ENCODE measurements around the gene JAZF1. TPM values are rescaled to one million over a fixed set of nuclear protein-coding genes. Genes with fewer than 3 reads are reported as not detected.

JAZF1 gene
- total RNA-seq, 1 experiment from 2014 or later = 3.4 TPM

GRCh38 chr7:28163949-28164348, 16.6 kb downstream of the JAZF1 start:
- no peaks in the 10 kb centered on the region for H4K20me1 ChIP-seq (ENCODE audit: insufficient read depth)
- no peaks in the 10 kb centered on the region for H3K9me2 ChIP-seq (ENCODE audit: insufficient read depth)
- H3K36me3 ChIP-seq (ENCODE audit: control insufficient read depth in 1 of 2, insufficient read depth in 2 of 2, low read length in 2 of 2) = no peaks in the 10 kb centered on the region
- no peak overlapping the region for H3K4me2 ChIP-seq (ENCODE audit: low read length)
- ChIA-PET POLR2A (no interaction called here), RAD21 (ENCODE audit: low non-redundant PET in 1 of 2, low total read pairs in 2 of 2, uncharacterized antibody in 2 of 2, unreplicated experiment in 2 of 2) (no interaction called here), CTCF (no interaction called here)
- no peaks in the 10 kb centered on the region for H3K9me3 ChIP-seq (ENCODE audit: control insufficient read depth in 1 of 2, insufficient read depth in 1 of 2, low read depth in 1 of 2, low read length in 2 of 2)
- DNase-seq (ENCODE audit: low read depth, low spot score) (no peak), ATAC-seq (no peak)
- no peak overlapping the region for H3K9ac ChIP-seq (ENCODE audit: low read length)
- 0 out of 4 replicates have a peak, but pooled peaks cover 0 to 3% of the 10 kb centered on the region in 2 experiments for H3K4me1 ChIP-seq (ENCODE audit: control insufficient read depth in 1 of 2, insufficient read depth in 2 of 2, low read length in 2 of 2)
- H3K79me2 ChIP-seq (ENCODE audit: insufficient read depth, low read length) = no peaks in the 10 kb centered on the region
- H2AFZ ChIP-seq (ENCODE audit: low read depth, low read length, poor library complexity, severe bottlenecking) = no peak overlapping the region
- H3K27me3 ChIP-seq (ENCODE audit: insufficient read depth, low read length) = no peaks in the 10 kb centered on the region
- H3K27ac ChIP-seq (ENCODE audit: low read depth, low read length) = no peak overlapping the region
- BruUV-seq (replicated peaks) = no TSS peak
- intact Hi-C loops (cut with micrococcal nuclease) = no loop called here
- H3K4me3 ChIP-seq (replicated peaks in 1 of 2; ENCODE audit: low read depth in 1 of 2, low read length in 2 of 2) = no peak overlapping the region
- no peak for TF ChIP-seq ZBTB33 (IDR thresholded peaks at IDR 0.05; ENCODE audit: extremely low read depth, insufficient replicate concordance, low read length)
- TF ChIP-seq POLR2AphosphoS5 (IDR thresholded peaks at IDR 0.05; ENCODE audit: low read depth, low read length) = no peak
- TF ChIP-seq, protein P1, sequence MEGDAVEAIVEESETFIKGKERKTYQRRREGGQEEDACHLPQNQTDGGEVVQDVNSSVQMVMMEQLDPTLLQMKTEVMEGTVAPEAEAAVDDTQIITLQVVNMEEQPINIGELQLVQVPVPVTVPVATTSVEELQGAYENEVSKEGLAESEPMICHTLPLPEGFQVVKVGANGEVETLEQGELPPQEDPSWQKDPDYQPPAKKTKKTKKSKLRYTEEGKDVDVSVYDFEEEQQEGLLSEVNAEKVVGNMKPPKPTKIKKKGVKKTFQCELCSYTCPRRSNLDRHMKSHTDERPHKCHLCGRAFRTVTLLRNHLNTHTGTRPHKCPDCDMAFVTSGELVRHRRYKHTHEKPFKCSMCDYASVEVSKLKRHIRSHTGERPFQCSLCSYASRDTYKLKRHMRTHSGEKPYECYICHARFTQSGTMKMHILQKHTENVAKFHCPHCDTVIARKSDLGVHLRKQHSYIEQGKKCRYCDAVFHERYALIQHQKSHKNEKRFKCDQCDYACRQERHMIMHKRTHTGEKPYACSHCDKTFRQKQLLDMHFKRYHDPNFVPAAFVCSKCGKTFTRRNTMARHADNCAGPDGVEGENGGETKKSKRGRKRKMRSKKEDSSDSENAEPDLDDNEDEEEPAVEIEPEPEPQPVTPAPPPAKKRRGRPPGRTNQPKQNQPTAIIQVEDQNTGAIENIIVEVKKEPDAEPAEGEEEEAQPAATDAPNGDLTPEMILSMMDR (IDR thresholded peaks at IDR 0.05 in 2 of 3, conservative IDR thresholded peaks at IDR 0.05 in 1 of 3; ENCODE audit: borderline replicate concordance in 1 of 3, insufficient read depth in 1 of 3, low read depth in 2 of 3, low read length in 2 of 3) = no peak
- no peak for TF ChIP-seq SRF (IDR thresholded peaks at IDR 0.05; ENCODE audit: low read depth)
- TF ChIP-seq CBX3 (IDR thresholded peaks at IDR 0.05; ENCODE audit: low read depth) = no peak
- no peak for TF ChIP-seq SP1 (IDR thresholded peaks at IDR 0.05; ENCODE audit: low read depth)
- TF ChIP-seq EZH2phosphoT487 (IDR thresholded peaks at IDR 0.05; ENCODE audit: borderline replicate concordance) = no peak
- TF ChIP-seq RAD21 (IDR thresholded peaks at IDR 0.05; ENCODE audit: low read depth) = no peak
- TF ChIP-seq YY1 (IDR thresholded peaks at IDR 0.05; ENCODE audit: extremely low read depth, insufficient replicate concordance, low read depth, low read length) = no peak
- TF ChIP-seq ELF1 (IDR thresholded peaks at IDR 0.05; ENCODE audit: borderline replicate concordance, low read depth) = no peak
- no peak for TF ChIP-seq EGR1 (IDR thresholded peaks at IDR 0.05; ENCODE audit: low read depth)
- TF ChIP-seq JUND (IDR thresholded peaks at IDR 0.05) = no peak
- TF ChIP-seq, protein P2, sequence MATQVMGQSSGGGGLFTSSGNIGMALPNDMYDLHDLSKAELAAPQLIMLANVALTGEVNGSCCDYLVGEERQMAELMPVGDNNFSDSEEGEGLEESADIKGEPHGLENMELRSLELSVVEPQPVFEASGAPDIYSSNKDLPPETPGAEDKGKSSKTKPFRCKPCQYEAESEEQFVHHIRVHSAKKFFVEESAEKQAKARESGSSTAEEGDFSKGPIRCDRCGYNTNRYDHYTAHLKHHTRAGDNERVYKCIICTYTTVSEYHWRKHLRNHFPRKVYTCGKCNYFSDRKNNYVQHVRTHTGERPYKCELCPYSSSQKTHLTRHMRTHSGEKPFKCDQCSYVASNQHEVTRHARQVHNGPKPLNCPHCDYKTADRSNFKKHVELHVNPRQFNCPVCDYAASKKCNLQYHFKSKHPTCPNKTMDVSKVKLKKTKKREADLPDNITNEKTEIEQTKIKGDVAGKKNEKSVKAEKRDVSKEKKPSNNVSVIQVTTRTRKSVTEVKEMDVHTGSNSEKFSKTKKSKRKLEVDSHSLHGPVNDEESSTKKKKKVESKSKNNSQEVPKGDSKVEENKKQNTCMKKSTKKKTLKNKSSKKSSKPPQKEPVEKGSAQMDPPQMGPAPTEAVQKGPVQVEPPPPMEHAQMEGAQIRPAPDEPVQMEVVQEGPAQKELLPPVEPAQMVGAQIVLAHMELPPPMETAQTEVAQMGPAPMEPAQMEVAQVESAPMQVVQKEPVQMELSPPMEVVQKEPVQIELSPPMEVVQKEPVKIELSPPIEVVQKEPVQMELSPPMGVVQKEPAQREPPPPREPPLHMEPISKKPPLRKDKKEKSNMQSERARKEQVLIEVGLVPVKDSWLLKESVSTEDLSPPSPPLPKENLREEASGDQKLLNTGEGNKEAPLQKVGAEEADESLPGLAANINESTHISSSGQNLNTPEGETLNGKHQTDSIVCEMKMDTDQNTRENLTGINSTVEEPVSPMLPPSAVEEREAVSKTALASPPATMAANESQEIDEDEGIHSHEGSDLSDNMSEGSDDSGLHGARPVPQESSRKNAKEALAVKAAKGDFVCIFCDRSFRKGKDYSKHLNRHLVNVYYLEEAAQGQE (IDR thresholded peaks at IDR 0.05; ENCODE audit: low read depth) = no peak
- TF ChIP-seq POLR2A (IDR thresholded peaks at IDR 0.05; ENCODE audit: borderline replicate concordance, extremely low read depth, insufficient read depth, insufficient read length) = no peak
- TF ChIP-seq, protein P3, sequence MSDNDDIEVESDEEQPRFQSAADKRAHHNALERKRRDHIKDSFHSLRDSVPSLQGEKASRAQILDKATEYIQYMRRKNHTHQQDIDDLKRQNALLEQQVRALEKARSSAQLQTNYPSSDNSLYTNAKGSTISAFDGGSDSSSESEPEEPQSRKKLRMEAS (IDR thresholded peaks at IDR 0.05) = no peak
- TF ChIP-seq TCF7L2 (IDR thresholded peaks at IDR 0.05; ENCODE audit: borderline replicate concordance, extremely low read depth, insufficient read depth, insufficient read length) = no peak
- no peak for TF ChIP-seq EZH2 (IDR thresholded peaks at IDR 0.05)
